ENCODE data around the gene DENND1A.
"Not testable (repeated sequence)": the region's sequence is repeated elsewhere in the genome, so short reads cannot be mapped to it uniquely, and the experiment has no call there.

Gene DENND1A

GRCh38 chr9:123434619-123435240, 495.2 kb downstream of the DENND1A start:
- DNase-seq (ENCODE audit: low read depth, low spot score), result peak; percentile 77

GRCh38 chr9:123432331-123433236, 497.3 kb downstream of the DENND1A start:
- DNase-seq (ENCODE audit: low read depth, low spot score), result no peak

- no peak for DNase-seq (ENCODE audit: low read depth, low spot score)
Observed at GRCh38 chr9:123431581-123431980, 498.3 kb downstream of the DENND1A start.

DNA sequence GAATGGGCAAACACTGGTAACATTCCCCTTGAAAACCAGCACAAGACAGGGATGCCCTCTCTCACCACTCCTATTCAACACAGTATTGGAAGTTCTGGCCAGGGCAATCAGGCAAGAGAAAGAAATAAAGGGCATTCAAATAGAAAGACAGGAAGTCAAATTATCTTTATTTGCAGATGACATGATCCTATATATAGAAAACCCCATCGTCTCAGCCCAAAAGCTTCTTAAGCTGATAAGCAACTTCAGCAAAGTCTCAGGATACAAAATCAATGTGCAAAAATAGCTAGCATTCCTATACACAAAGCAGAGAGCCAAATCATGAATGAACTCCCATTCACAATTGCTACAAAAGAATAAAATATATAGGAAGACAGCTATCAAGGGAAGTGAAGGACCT, 501.5 kb downstream of the DENND1A start:
- DNase-seq (ENCODE audit: low read depth, low spot score), result not testable (repeated sequence)

DNA sequence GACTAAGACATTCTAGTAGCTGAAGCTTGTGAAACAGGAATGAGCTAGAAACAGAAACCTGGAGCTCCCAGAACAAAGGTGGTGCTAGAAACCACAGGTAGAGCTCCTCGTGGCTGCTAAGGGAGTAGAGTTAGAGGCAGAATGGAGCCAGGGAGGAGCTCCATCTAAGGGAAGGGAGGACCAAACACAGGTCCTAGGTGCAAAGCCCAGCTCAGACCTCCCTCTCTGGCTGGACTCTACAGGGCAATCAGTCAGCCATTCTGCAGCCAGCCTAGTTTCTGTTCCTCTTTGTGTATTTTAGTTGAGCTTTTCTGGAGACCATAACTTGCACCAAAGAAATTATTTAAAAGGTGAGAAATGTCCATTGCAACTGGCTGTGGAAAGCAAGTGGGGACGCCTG, 503.5 kb downstream of the DENND1A start:
- no peak for DNase-seq (ENCODE audit: low read depth, low spot score)

DNA sequence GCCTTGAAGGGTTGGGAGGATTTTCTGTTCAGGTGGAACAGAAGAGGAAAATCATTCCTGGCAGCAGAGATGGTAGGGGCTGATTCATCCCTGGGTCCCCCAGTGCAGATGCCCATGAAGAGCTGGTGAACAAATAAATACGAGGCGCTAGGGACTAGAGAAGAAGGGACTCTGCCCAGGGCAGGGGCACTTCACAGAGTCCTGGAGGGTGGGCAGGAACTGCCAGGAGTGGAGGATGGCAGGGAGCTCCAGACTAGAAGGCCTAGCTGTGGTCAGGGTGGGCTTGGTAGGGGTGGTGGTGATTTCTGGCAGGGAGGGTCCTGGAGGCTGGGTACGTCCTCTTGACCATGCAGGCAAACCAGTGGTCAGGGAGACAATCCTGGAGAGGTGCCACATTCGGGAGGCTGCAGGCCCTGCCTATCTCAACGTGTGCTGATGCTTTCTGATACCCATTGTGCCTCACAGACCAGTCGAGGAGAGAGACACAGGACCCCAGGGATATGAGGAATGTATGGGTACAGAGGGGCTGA, 504.0 kb downstream of the DENND1A start:
- DNase-seq (ENCODE audit: low read depth, low spot score), result no peak

DNA sequence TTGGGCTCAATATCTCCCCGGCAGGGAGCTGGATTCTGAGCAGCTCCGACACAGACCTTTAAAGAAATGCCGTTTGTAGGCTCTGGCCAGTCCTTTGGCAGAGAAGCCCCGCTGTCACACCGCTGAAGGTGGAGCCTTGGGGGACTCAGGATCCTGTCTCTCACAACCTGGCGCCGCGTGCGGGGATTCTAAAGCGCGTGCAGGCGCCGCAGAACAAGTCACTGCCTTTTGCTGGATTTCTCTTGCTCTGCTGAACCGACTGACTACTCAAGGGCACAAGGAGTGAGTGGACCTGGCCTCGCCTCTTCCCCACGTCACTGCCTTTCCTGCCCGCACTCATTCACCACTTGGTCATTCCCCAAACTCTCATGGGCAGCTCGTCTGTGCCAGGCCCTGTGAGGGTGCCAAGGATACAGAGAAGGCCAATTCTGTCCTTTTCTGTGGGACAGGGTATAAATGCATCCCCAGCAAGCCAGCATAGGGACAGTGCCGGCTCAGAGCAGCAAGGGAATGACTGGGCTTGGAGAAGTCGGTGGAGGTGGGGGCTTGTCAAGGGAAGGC, 504.6 kb downstream of the DENND1A start:
- DNase-seq (ENCODE audit: low read depth, low spot score), result peak; percentile 58

- no peak for DNase-seq (ENCODE audit: low read depth, low spot score)
Observed at GRCh38 chr9:123424552-123425225, 505.2 kb downstream of the DENND1A start.

DNA sequence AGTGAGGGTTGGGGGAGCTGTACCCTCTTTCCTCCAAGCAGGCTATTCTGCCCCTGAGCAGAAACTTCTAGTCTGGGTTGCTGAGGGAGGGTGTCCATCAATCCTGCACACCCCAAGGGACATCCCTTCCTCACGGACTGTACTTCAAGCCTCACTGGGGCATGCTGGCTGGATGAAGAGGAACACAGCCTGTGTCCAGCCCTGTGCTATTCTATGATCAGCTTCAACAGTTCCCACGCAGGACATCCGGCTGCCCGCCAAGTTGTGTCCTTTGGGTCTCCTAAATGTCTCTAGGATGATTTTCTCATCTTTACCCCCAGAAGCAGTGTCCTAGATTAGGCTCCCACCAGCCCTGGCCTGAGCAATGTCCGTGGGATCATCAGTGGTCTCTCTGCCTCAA, 505.8 kb downstream of the DENND1A start:
- DNase-seq (ENCODE audit: low read depth, low spot score), result no peak

DNA sequence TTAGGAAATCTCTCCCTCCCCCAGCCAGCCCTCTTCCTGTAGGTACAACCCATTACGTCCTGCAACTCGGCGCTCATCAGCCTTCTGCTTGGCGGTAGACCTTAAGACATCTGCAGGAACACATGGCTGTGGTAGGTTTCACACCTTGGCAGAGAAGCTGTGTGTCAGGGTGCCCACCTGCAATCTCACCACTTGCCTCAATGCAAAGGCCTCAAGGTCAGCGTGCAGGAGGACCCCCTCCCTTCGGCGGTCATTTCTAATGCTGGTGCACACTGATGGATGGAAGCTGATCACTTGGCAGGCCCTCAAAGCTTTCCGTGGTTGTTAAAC, 506.6 kb downstream of the DENND1A start:
- DNase-seq (ENCODE audit: low read depth, low spot score), result no peak

DNA sequence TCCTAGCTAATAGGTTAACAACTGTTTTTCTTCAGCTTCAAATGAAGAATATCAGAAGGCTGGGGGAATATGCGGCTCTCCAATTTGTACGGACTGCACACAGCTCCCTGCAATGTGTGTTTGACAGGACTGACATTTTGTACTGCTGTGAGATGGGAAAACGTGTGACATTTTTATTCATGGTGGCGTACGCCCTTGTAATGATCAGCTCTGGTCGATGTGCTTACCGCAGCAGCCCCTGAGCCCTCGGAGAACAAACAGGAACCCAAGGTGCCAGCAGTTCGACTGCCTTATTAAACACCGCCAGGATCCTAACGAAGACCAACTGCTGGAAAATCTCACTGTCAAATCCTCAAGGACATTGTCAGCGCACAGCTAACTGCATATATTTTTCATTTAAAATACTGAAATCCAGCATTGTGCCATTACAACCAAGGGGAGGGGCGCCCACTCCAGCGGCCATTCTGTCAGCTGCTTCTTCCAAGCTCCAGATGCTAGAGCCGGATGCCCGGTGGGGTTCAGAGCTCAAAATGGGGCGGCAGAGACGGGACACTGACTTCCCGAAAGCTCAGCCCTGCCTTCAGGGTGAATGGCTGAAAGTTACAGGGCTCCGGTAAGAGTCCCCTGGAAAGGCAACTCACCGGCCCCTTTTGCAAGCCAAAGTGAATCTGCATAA, 507.2 kb downstream of the DENND1A start:
- DNase-seq (ENCODE audit: low read depth, low spot score), result peak; percentile 66

DNA sequence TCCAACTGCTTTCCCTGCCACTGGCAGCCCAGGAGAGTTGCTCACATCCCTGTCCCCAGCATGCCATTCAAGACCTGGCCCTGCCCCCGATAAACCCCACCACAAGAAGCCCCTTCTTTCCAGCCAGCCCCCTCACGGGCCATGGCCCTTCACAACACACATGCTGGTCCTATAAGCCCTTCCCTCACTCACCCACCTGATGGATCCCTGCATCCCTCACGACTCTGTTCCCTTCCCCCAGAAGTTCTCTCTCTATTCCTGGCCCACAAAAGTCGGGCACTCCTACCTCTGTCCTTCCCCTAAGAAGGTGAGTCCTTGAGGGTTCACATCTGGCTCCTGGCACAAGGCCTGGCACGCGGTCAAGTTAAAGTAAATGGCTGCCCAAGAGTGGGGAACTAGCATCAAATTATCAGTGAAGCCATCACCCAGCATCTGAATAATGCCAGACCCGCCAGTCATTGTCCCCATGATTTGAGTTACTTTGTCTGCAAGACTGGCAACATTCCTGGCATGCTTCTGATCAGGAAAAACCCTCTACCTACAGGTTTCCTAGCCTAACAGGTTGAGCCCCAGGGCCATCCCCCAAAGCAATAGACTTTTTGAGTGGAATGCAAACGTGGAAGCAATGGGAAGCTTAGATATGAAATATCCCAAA, 508.0 kb downstream of the DENND1A start:
- DNase-seq (ENCODE audit: low read depth, low spot score), result peak; percentile 59

DNA sequence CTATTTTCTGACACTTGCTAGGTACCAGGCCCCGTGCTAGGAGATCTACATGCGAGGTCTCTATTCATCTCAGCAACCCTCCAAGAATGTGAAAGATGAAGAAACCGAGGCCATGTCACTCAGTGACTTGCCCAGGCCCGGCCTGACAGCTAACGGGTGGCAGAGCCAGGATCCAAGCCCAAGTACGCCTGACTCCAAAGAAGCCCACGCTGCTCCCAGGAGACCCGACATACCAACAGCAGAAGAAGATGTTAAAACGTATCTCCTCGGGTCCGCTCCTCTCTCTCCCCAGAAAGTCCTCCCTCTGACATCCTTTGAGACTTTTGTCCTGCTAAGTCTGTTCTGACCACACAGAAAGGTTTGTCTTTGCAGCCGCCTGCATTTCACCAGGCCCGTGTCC, 508.7 kb downstream of the DENND1A start:
- no peak for DNase-seq (ENCODE audit: low read depth, low spot score)

- DNase-seq (ENCODE audit: low read depth, low spot score), result no peak
Observed at GRCh38 chr9:123420592-123421111, 509.3 kb downstream of the DENND1A start.

- DNase-seq (ENCODE audit: low read depth, low spot score), result no peak
Observed at GRCh38 chr9:123419721-123420591, 510.0 kb downstream of the DENND1A start.

- DNase-seq (ENCODE audit: low read depth, low spot score), result no peak
Observed at GRCh38 chr9:123419091-123419490, 510.8 kb downstream of the DENND1A start.

GRCh38 chr9:123418506-123418905, 511.4 kb downstream of the DENND1A start:
- no peak for DNase-seq (ENCODE audit: low read depth, low spot score)

- DNase-seq (ENCODE audit: low read depth, low spot score), result no peak
Observed at GRCh38 chr9:123418052-123418430, 511.9 kb downstream of the DENND1A start.

DNA sequence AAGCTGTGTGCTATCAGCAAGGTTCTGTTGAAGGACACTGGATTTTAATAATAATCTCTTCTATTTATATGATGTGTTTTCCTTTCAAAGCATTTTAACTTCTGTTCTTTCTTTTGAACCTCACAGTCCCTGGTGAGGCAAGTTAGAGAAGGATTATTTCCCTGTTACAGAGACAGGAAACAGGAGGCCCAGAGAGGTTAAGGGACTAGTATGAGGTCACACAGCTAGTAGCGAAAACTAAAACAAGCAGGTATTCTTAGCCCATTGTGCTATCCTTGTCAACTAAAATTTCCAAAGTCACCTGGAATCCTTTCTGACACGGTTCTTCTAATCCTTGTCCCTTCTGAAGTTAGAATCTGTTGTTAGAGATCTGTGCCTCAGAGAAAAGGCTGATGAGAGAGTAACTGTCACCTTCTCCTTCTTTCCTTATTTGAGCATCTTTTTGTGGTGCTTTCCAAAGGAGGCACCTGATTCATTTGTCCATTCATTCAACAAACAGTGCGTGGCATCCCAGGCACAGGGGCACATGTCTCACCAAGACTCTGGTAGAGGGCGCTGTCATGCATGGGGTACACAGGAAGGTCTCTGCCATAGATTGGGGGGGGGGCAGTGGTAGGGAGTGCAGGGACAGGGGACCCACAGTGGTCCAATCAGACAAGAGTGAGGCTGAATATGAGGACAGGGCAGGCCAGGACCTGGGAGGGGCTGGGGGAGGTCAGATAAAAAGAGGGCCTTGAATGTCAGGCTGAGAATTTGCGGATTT, 512.5 kb downstream of the DENND1A start:
- DNase-seq (ENCODE audit: low read depth, low spot score), result no peak
